AG08396 (cell line): Measurements from ENCODE around the gene WDR46.

Source experiments
- DNase-seq: peaks from one replicate; pipeline ENCODE4 v3.0.0; 2012; ENCODE audit warnings: low spot score, mixed read lengths

The WDR46 gene

GRCh38 chr6:33313709-33314514 lies 24.9 kb upstream of the WDR46 start, which contains the start of gene TAPBP:
TSS of gene TAPBP (minus strand) at chr6:33314078. CDS start at chr6:33314041, 37 bp downstream.
- DNase-seq: peak; percentile 70

- DNase-seq: peak; percentile 43
Measured at GRCh38 chr6:33313105-33313708, 24.2 kb upstream of the WDR46 start.

GRCh38 chr6:33312361-33313104 lies 23.5 kb upstream of the WDR46 start:
- peak; percentile 57 for DNase-seq

GRCh38 chr6:33306356-33306755 lies 17.3 kb upstream of the WDR46 start:
- no peak for DNase-seq

GRCh38 chr6:33305052-33305451 lies 16.0 kb upstream of the WDR46 start:
- DNase-seq: no peak

GRCh38 chr6:33304216-33304615 lies 15.2 kb upstream of the WDR46 start:
- no peak for DNase-seq

- DNase-seq: no peak
Measured at GRCh38 chr6:33301877-33302276, 12.8 kb upstream of the WDR46 start.

- peak; percentile 90 for DNase-seq
Measured at GRCh38 chr6:33299237-33299944, 10.4 kb upstream of the WDR46 start.

GRCh38 chr6:33298773-33299236 lies 9.8 kb upstream of the WDR46 start, which contains the start of gene RGL2:
TSS of gene RGL2 (minus strand) at chr6:33298942. CDS start at chr6:33298610, 332 bp downstream.
- peak; percentile 62 for DNase-seq

- DNase-seq: peak; percentile 90
Measured at GRCh38 chr6:33297956-33298772, 9.1 kb upstream of the WDR46 start.

GRCh38 chr6:33297406-33297955 lies 8.4 kb upstream of the WDR46 start:
- no peak for DNase-seq

GRCh38 chr6:33296797-33297405 lies 7.9 kb upstream of the WDR46 start:
- DNase-seq: no peak

GRCh38 chr6:33295621-33296369 lies 6.8 kb upstream of the WDR46 start:
- DNase-seq: no peak

- no peak for DNase-seq
Measured at GRCh38 chr6:33294086-33294823, 5.2 kb upstream of the WDR46 start.

- no peak for DNase-seq
Measured at GRCh38 chr6:33292996-33293682, 4.1 kb upstream of the WDR46 start.

- no peak for DNase-seq
Measured at GRCh38 chr6:33290459-33290858, 1.4 kb upstream of the WDR46 start.

GRCh38 chr6:33289784-33290315 lies 811 bp upstream of the WDR46 start:
- DNase-seq: no peak
